Astrocyte (in vitro differentiated cells and primary cell): Measurements from ENCODE around the gene C19orf38. TPM values are rescaled to one million over a fixed set of nuclear protein-coding genes. Genes with fewer than 3 reads are reported as not detected.
"Not testable (repeated sequence)": the region's sequence is repeated elsewhere in the genome, so short reads cannot be mapped to it uniquely, and the experiment has no call there.

Source experiments
- DNase-seq: peaks from one replicate; pipeline ENCODE4 v3.0.0-alpha.2; 2010; ENCODE audit warnings: low read depth
- FAIRE-seq: peaks from 2 replicates; lab custom pipeline; 2011; peaks lifted over from hg19 to GRCh38; lab: Jason Lieb, UNC
- H2AFZ ChIP-seq: 2 replicates; pipeline ENCODE4 v1.6.0; 2012; ENCODE audit warnings: low read depth, low read length, inconsistent platforms
- H3K27ac ChIP-seq: 2 replicates; pipeline ENCODE4 v1.5.1; 2011; ENCODE audit warnings: low read depth, low read length, inconsistent platforms
- H3K27me3 ChIP-seq: 2 replicates; pipeline ENCODE4 v1.6.0; 2011; ENCODE audit warnings: low read length, inconsistent platforms; ENCODE audit not compliant: insufficient read depth
- H3K36me3 ChIP-seq: 2 replicates; pipeline ENCODE4 v1.5.1; 2011; ENCODE audit warnings: low read length, inconsistent platforms; ENCODE audit not compliant: insufficient read depth
- H3K4me1 ChIP-seq: 2 replicates; pipeline ENCODE4 v1.5.1; 2011; ENCODE audit warnings: low read length, inconsistent platforms; ENCODE audit not compliant: insufficient read depth
- H3K4me2 ChIP-seq: 2 replicates; pipeline ENCODE4 v1.6.0; 2012; ENCODE audit warnings: low read length, inconsistent platforms
- H3K4me3 ChIP-seq: 2 replicates; pipeline ENCODE4 v1.5.1; 2011; ENCODE audit warnings: low read depth, mild to moderate bottlenecking, low read length, inconsistent platforms; ENCODE audit not compliant: insufficient read depth
- H3K79me2 ChIP-seq: 2 replicates; pipeline ENCODE4 v1.6.0; 2012; ENCODE audit warnings: mild to moderate bottlenecking, low read length, inconsistent platforms; ENCODE audit not compliant: insufficient read depth
- H3K9ac ChIP-seq: 2 replicates; pipeline ENCODE4 v1.6.0; 2012; ENCODE audit warnings: mild to moderate bottlenecking, low read length, inconsistent platforms
- H3K9me3 ChIP-seq: 2 replicates; pipeline ENCODE4 v1.5.1; 2012; ENCODE audit warnings: low read depth, mild to moderate bottlenecking, low read length, inconsistent platforms; ENCODE audit not compliant: insufficient read depth
- H4K20me1 ChIP-seq: 2 replicates; pipeline ENCODE4 v1.6.0; 2012; ENCODE audit warnings: low read length, inconsistent platforms; ENCODE audit not compliant: insufficient read depth
- H3K27ac Mint-ChIP-seq: one replicate; pipeline ENCODE4 v1.8.0; 2021; ENCODE audit warnings: mild to moderate bottlenecking, mixed read lengths; ENCODE audit not compliant: unreplicated experiment
- H3K27me3 Mint-ChIP-seq: one replicate; pipeline ENCODE4 v1.8.0; 2021; ENCODE audit warnings: low read depth, mixed read lengths; ENCODE audit not compliant: unreplicated experiment
- H3K36me3 Mint-ChIP-seq: one replicate; pipeline ENCODE4 v1.8.0; 2021; ENCODE audit warnings: low read depth, mixed read lengths; ENCODE audit not compliant: unreplicated experiment
- H3K4me1 Mint-ChIP-seq: one replicate; pipeline ENCODE4 v1.8.0; 2021; ENCODE audit warnings: low read depth, mixed read lengths; ENCODE audit not compliant: unreplicated experiment
- H3K4me3 Mint-ChIP-seq: one replicate; pipeline ENCODE4 v1.8.0; 2021; ENCODE audit warnings: mild to moderate bottlenecking, moderate library complexity, mixed read lengths; ENCODE audit not compliant: unreplicated experiment
- H3K9me3 Mint-ChIP-seq: one replicate; pipeline ENCODE4 v1.8.0; 2021; ENCODE audit warnings: mild to moderate bottlenecking, mixed read lengths; ENCODE audit not compliant: unreplicated experiment
- CTCF ChIP-seq: IDR thresholded peaks from 2 replicates; pipeline ENCODE4 v1.5.1; 2011; ENCODE audit warnings: low read depth, mild to moderate bottlenecking, inconsistent platforms, low read length, moderate library complexity; ENCODE audit not compliant: insufficient read depth
- EZH2 ChIP-seq: IDR thresholded peaks from 2 replicates; pipeline ENCODE4 v1.6.1; 2012; ENCODE audit warnings: mild to moderate bottlenecking, low read length, inconsistent platforms; ENCODE audit not compliant: insufficient read depth
- total RNA-seq: library from RNA; stranded (reverse); gene quantifications from 2 replicates; pipeline ENCODE4 v1.2.1, GENCODE V29; 2021

Gene C19orf38
- total RNA-seq, 1 donor from 2014 or later, result 0.23 TPM

- Histone ChIP-seq H4K20me1 (peaks cover 6% of the 10 kb centered on the region), H3K9ac (no peak overlapping the region), H3K4me3 (no peak overlapping the region), H3K4me2 (no peak overlapping the region), H3K36me3 (no peaks in the 10 kb centered on the region), H3K9me3 (no peaks in the 10 kb centered on the region), H3K27ac (no peak overlapping the region), H2AFZ (no peak overlapping the region), H3K79me2 (peaks cover 21% of the 10 kb centered on the region), H3K4me1 (peaks cover 10% of the 10 kb centered on the region), H3K27me3 (no peaks in the 10 kb centered on the region)
- Mint-ChIP-seq H3K9me3 (no peaks in the 10 kb centered on the region), H3K36me3 (peaks cover 2% of the 10 kb centered on the region), H3K4me3 (no peak overlapping the region), H3K27ac (no peak overlapping the region), H3K27me3 (no peaks in the 10 kb centered on the region), H3K4me1 (peaks cover 9% of the 10 kb centered on the region)
- no peak for DNase-seq
- FAIRE-seq, result no peak
- TF ChIP-seq EZH2 (no peak), CTCF (no peak)
Measured at GRCh38 chr19:10868872-10869547, 20.8 kb downstream of the C19orf38 start.

GRCh38 chr19:10869872-10870311 lies 21.7 kb downstream of the C19orf38 start:
- H3K27me3 ChIP-seq, H2AFZ ChIP-seq, H3K36me3 ChIP-seq, H3K9me3 ChIP-seq, H3K27ac ChIP-seq, H3K9ac ChIP-seq, DNase-seq, H3K27me3 Mint-ChIP-seq, H3K36me3 Mint-ChIP-seq, FAIRE-seq, H3K4me2 ChIP-seq, H3K4me1 Mint-ChIP-seq, H3K9me3 Mint-ChIP-seq, H3K27ac Mint-ChIP-seq, H3K4me3 ChIP-seq: not testable (repeated sequence)
- H4K20me1 ChIP-seq, result peaks cover 13% of the 10 kb centered on the region
- H3K79me2 ChIP-seq, result peaks cover 30% of the 10 kb centered on the region
- peak overlapping the region; percentile 68 for H3K4me3 Mint-ChIP-seq
- peaks cover 12% of the 10 kb centered on the region for H3K4me1 ChIP-seq

GRCh38 chr19:10870501-10870954 lies 22.3 kb downstream of the C19orf38 start:
- Histone ChIP-seq H3K4me2 (peak overlapping the region; percentile 93), H3K9me3 (no peaks in the 10 kb centered on the region), H3K4me3 (peak overlapping the region; percentile 53), H3K27ac (peak overlapping the region; percentile 48), H3K36me3 (no peaks in the 10 kb centered on the region), H3K9ac (peak overlapping the region; percentile 77), H2AFZ (peak overlapping the region; percentile 88), H3K4me1 (peaks cover 12% of the 10 kb centered on the region), H4K20me1 (peaks cover 17% of the 10 kb centered on the region), H3K79me2 (peaks cover 36% of the 10 kb centered on the region), H3K27me3 (no peaks in the 10 kb centered on the region)
- Mint-ChIP-seq H3K9me3 (no peaks in the 10 kb centered on the region), H3K36me3 (peaks cover 2% of the 10 kb centered on the region), H3K4me3 (peak overlapping the region; percentile 68), H3K27me3 (no peaks in the 10 kb centered on the region), H3K4me1 (peaks cover 6% of the 10 kb centered on the region), H3K27ac (peak overlapping the region; percentile 93)
- no peak for TF ChIP-seq EZH2
- TF ChIP-seq CTCF, result no peak
- DNase-seq (no peak), FAIRE-seq (no peak)
